HCT116 (cell line): ENCODE results near the gene CD19. TPM values are rescaled to one million over a fixed set of nuclear protein-coding genes. Genes with fewer than 3 reads are reported as not detected.

Source experiments
- ATAC-seq: fragments of 200-7000 bp; cut with Tn5 transposase; 2 replicates; pipeline ENCODE4 v1.9.1; 2020; ENCODE audit warnings: mild to moderate bottlenecking, moderate library complexity
- BruUV-seq: library from RNA; stranded (reverse); fragments of 400-500 nt; replicated peaks from 2 replicates; lab custom pipeline; 2021; lab: Mats Ljungman, UMichigan
- CTCF ChIA-PET: fragments of 300-600 bp; sonication (Branson Sonifier 250); formaldehyde crosslinking; loops from one replicate; lab custom pipeline; 2021; ENCODE audit warnings: antibody characterized with exemption; lab: Charles Lee
- POLR2A ChIA-PET: fragments of 300-600, 350-600 bp; sonication (Branson Sonifier 250); formaldehyde crosslinking; loops from one replicate; lab custom pipeline; 2021; ENCODE audit warnings: antibody characterized with exemption; lab: Charles Lee
- RAD21 ChIA-PET, 2 experiments: fragments of 300-600 bp; sonication (Branson Sonifier 250); formaldehyde crosslinking; loops; one replicate each; lab custom pipeline; 2023; ENCODE audit warnings: low total read pairs in 2 of 2; ENCODE audit not compliant: uncharacterized antibody in 2 of 2, unreplicated experiment in 2 of 2, low non-redundant PET in 1 of 2; lab: Charles Lee
- DNase-seq: peaks from one replicate; pipeline ENCODE4 v3.0.0-alpha.2; 2010; ENCODE audit warnings: low read depth, low spot score
- H2AFZ ChIP-seq: fragments of 200-600 bp; shearing (Covaris generic), sonication (generic); 2 replicates; pipeline ENCODE4 v1.6.1; 2017; ENCODE audit warnings: low read depth, mixed run types, mixed read lengths, antibody characterized with exemption, low read length; ENCODE audit not compliant: poor library complexity, severe bottlenecking
- H3K27ac ChIP-seq: 2 replicates; pipeline ENCODE4 v1.5.1; 2012; ENCODE audit warnings: low read depth, low read length
- H3K27me3 ChIP-seq: fragments of 200-600 bp; sonication (generic); 2 replicates; pipeline ENCODE4 v1.6.1; 2016; ENCODE audit warnings: mixed run types, low read length, mixed read lengths; ENCODE audit not compliant: insufficient read depth
- H3K36me3 ChIP-seq, 2 experiments: fragments of 200-500 bp in 1 of 2; fragments of 200-600 bp in 1 of 2; sonication (Bioruptor generic) in 1 of 2; sonication (generic) in 1 of 2; 2 replicates each; pipeline versions ENCODE4 v1.5.1 to v1.6.1; 2014 to 2016; ENCODE audit warnings: low read length in 2 of 2, inconsistent platforms in 1 of 2, mixed read lengths in 1 of 2, mixed run types in 1 of 2; ENCODE audit not compliant: insufficient read depth in 2 of 2, control insufficient read depth in 1 of 2
- H3K4me1 ChIP-seq, 2 experiments: fragments of 200-600 bp in 1 of 2; sonication (generic) in 1 of 2; 2 replicates each; pipeline versions ENCODE4 v1.5.1 to v1.6.1; 2012 to 2017; ENCODE audit warnings: low read length in 2 of 2, inconsistent platforms in 1 of 2, mild to moderate bottlenecking in 1 of 2, mixed read lengths in 1 of 2, mixed run types in 1 of 2, moderate library complexity in 1 of 2; ENCODE audit not compliant: insufficient read depth in 2 of 2, control insufficient read depth in 1 of 2
- H3K4me2 ChIP-seq: fragments of 200-600 bp; sonication (generic); 2 replicates; pipeline ENCODE4 v1.6.1; 2017; ENCODE audit warnings: mixed run types, low read length, mixed read lengths
- H3K4me3 ChIP-seq, 2 experiments: fragments of 200-600 bp in 1 of 2; sonication (generic) in 1 of 2; replicated peaks in 1 of 2; 2 replicates each; pipeline ENCODE4 v1.5.1; 2011 to 2016; ENCODE audit warnings: low read length in 2 of 2, control low read depth in 1 of 2, low read depth in 1 of 2, mild to moderate bottlenecking in 1 of 2, mixed read lengths in 1 of 2, mixed run types in 1 of 2
- H3K79me2 ChIP-seq: fragments of 200-600 bp; sonication (generic); 2 replicates; pipeline ENCODE4 v1.6.1; 2017; ENCODE audit warnings: mild to moderate bottlenecking, mixed run types, low read length, moderate library complexity, mixed read lengths; ENCODE audit not compliant: insufficient read depth
- H3K9ac ChIP-seq: fragments of 200-600 bp; sonication (generic); 2 replicates; pipeline ENCODE4 v1.6.1; 2016; ENCODE audit warnings: low read length, mixed read lengths
- H3K9me2 ChIP-seq: fragments of 200-600 bp; sonication (generic), shearing (Covaris generic); 2 replicates; pipeline ENCODE4 v1.6.1; 2017; ENCODE audit warnings: mixed run types, mild to moderate bottlenecking, moderate library complexity; ENCODE audit not compliant: insufficient read depth
- H3K9me3 ChIP-seq, 2 experiments: fragments of 200-500 bp in 1 of 2; fragments of 200-600 bp in 1 of 2; sonication (Bioruptor generic) in 1 of 2; sonication (generic) in 1 of 2; 2 replicates each; pipeline ENCODE4 v1.6.1; 2014 to 2017; ENCODE audit warnings: low read length in 2 of 2, mixed read lengths in 2 of 2, inconsistent platforms in 1 of 2, low read depth in 1 of 2, mild to moderate bottlenecking in 1 of 2, mixed run types in 1 of 2, moderate library complexity in 1 of 2; ENCODE audit not compliant: control insufficient read depth in 1 of 2, insufficient read depth in 1 of 2
- H4K20me1 ChIP-seq: fragments of 200-600 bp; sonication (generic), shearing (Covaris generic); 2 replicates; pipeline ENCODE4 v1.6.1; 2017; ENCODE audit warnings: mixed run types, mild to moderate bottlenecking, moderate library complexity; ENCODE audit not compliant: insufficient read depth
- CEBPB ChIP-seq: IDR thresholded peaks from 2 replicates; pipeline ENCODE4 v1.6.1; 2012; ENCODE audit warnings: low read depth
- CTCF ChIP-seq, 3 experiments: fragments of 200-600 bp in 1 of 3; sonication (generic) in 1 of 3; IDR thresholded peaks in 2 of 3; conservative IDR thresholded peaks in 1 of 3; 2 replicates each; pipeline ENCODE4 v1.5.1; 2012 to 2017; ENCODE audit warnings: low read depth in 2 of 3, low read length in 2 of 3, antibody characterized with exemption in 1 of 3, borderline replicate concordance in 1 of 3, control low read depth in 1 of 3, mild to moderate bottlenecking in 1 of 3, mixed read lengths in 1 of 3, mixed run types in 1 of 3, moderate library complexity in 1 of 3; ENCODE audit not compliant: insufficient read depth in 1 of 3
- EGR1 ChIP-seq: IDR thresholded peaks from 2 replicates; pipeline ENCODE4 v1.6.1; 2012; ENCODE audit warnings: low read depth
- ELF1 ChIP-seq: IDR thresholded peaks from 2 replicates; pipeline ENCODE4 v1.6.1; 2012; ENCODE audit warnings: low read depth, borderline replicate concordance
- EZH2 ChIP-seq: fragments of 200-600 bp; sonication (generic); IDR thresholded peaks from 2 replicates; pipeline ENCODE4 v1.6.1; 2017; ENCODE audit warnings: antibody characterized with exemption, mixed run types
- EZH2phosphoT487 ChIP-seq: fragments of 200-600 bp; IDR thresholded peaks from 2 replicates; pipeline ENCODE4 v1.6.1; 2018; ENCODE audit warnings: antibody characterized with exemption, borderline replicate concordance
- JUND ChIP-seq: IDR thresholded peaks from 2 replicates; pipeline ENCODE4 v1.6.1; 2012
- POLR2A ChIP-seq: IDR thresholded peaks from 2 replicates; pipeline ENCODE4 v1.7.0; 2011; ENCODE audit warnings: borderline replicate concordance; ENCODE audit not compliant: insufficient read depth, insufficient read length; ENCODE audit errors: extremely low read depth
- POLR2AphosphoS5 ChIP-seq: IDR thresholded peaks from 2 replicates; pipeline ENCODE4 v1.6.1; 2011; ENCODE audit warnings: mild to moderate bottlenecking, low read depth, low read length, moderate library complexity
- RAD21 ChIP-seq: IDR thresholded peaks from 2 replicates; pipeline ENCODE4 v1.6.1; 2012; ENCODE audit warnings: low read depth, mild to moderate bottlenecking
- SIN3A ChIP-seq: IDR thresholded peaks from 2 replicates; pipeline ENCODE4 v1.6.1; 2012; ENCODE audit warnings: low read depth
- SP1 ChIP-seq: IDR thresholded peaks from 2 replicates; pipeline ENCODE4 v1.6.1; 2012; ENCODE audit warnings: low read depth
- SRF ChIP-seq: IDR thresholded peaks from 2 replicates; pipeline ENCODE4 v1.6.1; 2012; ENCODE audit warnings: low read depth
- TCF7L2 ChIP-seq: IDR thresholded peaks from 2 replicates; pipeline ENCODE4 v1.7.0; 2011; ENCODE audit warnings: borderline replicate concordance, inconsistent platforms; ENCODE audit not compliant: insufficient read depth, insufficient read length; ENCODE audit errors: extremely low read depth
- ZBTB33 ChIP-seq: IDR thresholded peaks from 2 replicates; pipeline ENCODE4 v1.6.1; 2011; ENCODE audit warnings: mild to moderate bottlenecking, low read length, moderate library complexity; ENCODE audit not compliant: insufficient replicate concordance; ENCODE audit errors: extremely low read depth
- ZFX ChIP-seq: fragments of 450-650 bp; IDR thresholded peaks from 2 replicates; pipeline ENCODE4 v1.6.1; 2017
- ZNF274 ChIP-seq: fragments of 200-500 bp; sonication (Bioruptor generic); IDR thresholded peaks from 2 replicates; pipeline ENCODE4 v1.6.1; 2014; ENCODE audit warnings: mild to moderate bottlenecking, low read depth, low read length, inconsistent platforms
- intact Hi-C: fragments of 100-400 bp; cut with micrococcal nuclease; formaldehyde crosslinking; loops from 2 replicates; pipeline ENCODE4 v1.10.0; 2022
- total RNA-seq: library from RNA; stranded (reverse); gene quantifications from one replicate; pipeline ENCODE4 v1.2.1, GENCODE V29; 2021; ENCODE audit not compliant: unreplicated experiment
- TF ChIP-seq, protein P1 (sequence below): IDR thresholded peaks from 2 replicates; pipeline ENCODE4 v1.6.1; 2012

The CD19 gene
- total RNA-seq, 1 experiment from 2014 or later: 0.27 TPM

GRCh38 chr16:28985211-28986041 is 53.7 kb downstream of the CD19 start:
- no peak overlapping the region for H3K4me3 ChIP-seq
- BruUV-seq: no TSS peak
- no peak for TF ChIP-seq SP1
- TF ChIP-seq POLR2AphosphoS5: no peak
- TF ChIP-seq CEBPB: no peak
- TF ChIP-seq ZNF274: no peak
- TF ChIP-seq SRF: no peak
- no peak for TF ChIP-seq ZBTB33
- no peak for TF ChIP-seq EGR1
- no peak for TF ChIP-seq TCF7L2
- no peak for TF ChIP-seq EZH2phosphoT487
- no peak for TF ChIP-seq ELF1
- TF ChIP-seq SIN3A: no peak
- no peak for TF ChIP-seq POLR2A
- TF ChIP-seq, protein P1, sequence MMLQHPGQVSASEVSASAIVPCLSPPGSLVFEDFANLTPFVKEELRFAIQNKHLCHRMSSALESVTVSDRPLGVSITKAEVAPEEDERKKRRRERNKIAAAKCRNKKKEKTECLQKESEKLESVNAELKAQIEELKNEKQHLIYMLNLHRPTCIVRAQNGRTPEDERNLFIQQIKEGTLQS: no peak
- no peak for TF ChIP-seq CTCF (IDR thresholded peaks at IDR 0.05 in 2 of 3, conservative IDR thresholded peaks at IDR 0.05 in 1 of 3; ENCODE audit: borderline replicate concordance in 1 of 3, insufficient read depth in 1 of 3, low read depth in 2 of 3, low read length in 2 of 3)
- no peak for TF ChIP-seq EZH2
- no peak for TF ChIP-seq JUND
- no peak for TF ChIP-seq RAD21
- no peak for TF ChIP-seq ZFX
- H3K27me3 ChIP-seq: no peaks in the 10 kb centered on the region
- intact Hi-C loops: no loop called here
- H3K9me2 ChIP-seq: no peaks in the 10 kb centered on the region
- ChIA-PET POLR2A (no interaction called here), RAD21 (no interaction called here), CTCF (no interaction called here)
- DNase-seq (no peak), ATAC-seq (no peak)
- no peak overlapping the region for H3K9ac ChIP-seq
- no peaks in the 10 kb centered on the region for H3K79me2 ChIP-seq
- H2AFZ ChIP-seq: no peak overlapping the region
- no peaks in the 10 kb centered on the region for H3K4me1 ChIP-seq
- no peaks in the 10 kb centered on the region; a peak in 1 of 4 replicates for H3K9me3 ChIP-seq
- H3K4me2 ChIP-seq: no peak overlapping the region
- H3K27ac ChIP-seq: no peak overlapping the region
- no peaks in the 10 kb centered on the region for H4K20me1 ChIP-seq
- peaks cover 0 to 15% of the 10 kb centered on the region in 2 experiments; a peak in 2 of 4 replicates for H3K36me3 ChIP-seq
